WTC11 (cell line): ENCODE results near the gene ARSB.

Experiments
- ATF3 ChIP-seq: sonication (generic); formaldehyde crosslinking; conservative IDR thresholded peaks from 2 replicates; pipeline ENCODE4 v1.8.1; 2022; ENCODE audit warnings: mild to moderate bottlenecking, missing genetic modification reagents
- CTCF ChIP-seq: fragments of 200-600 bp; IDR thresholded peaks from 2 replicates; pipeline ENCODE4 v1.8.0; 2022; ENCODE audit warnings: antibody characterized with exemption
- ESRRA ChIP-seq: sonication (generic); formaldehyde crosslinking; IDR thresholded peaks from 2 replicates; pipeline ENCODE4 v1.8.1; 2022; ENCODE audit warnings: mild to moderate bottlenecking, missing genetic modification reagents, borderline replicate concordance
- FOXP4 ChIP-seq: sonication (generic); formaldehyde crosslinking; IDR thresholded peaks from 2 replicates; pipeline ENCODE4 v1.8.0; 2022; ENCODE audit warnings: mild to moderate bottlenecking, missing genetic modification reagents
- KAT7 ChIP-seq: sonication (generic); formaldehyde crosslinking; IDR thresholded peaks from 2 replicates; pipeline ENCODE4 v1.8.1; 2023; ENCODE audit warnings: missing genetic modification reagents, mild to moderate bottlenecking, borderline replicate concordance
- MAX ChIP-seq: sonication (generic); formaldehyde crosslinking; IDR thresholded peaks from 2 replicates; pipeline ENCODE4 v1.8.0; 2022; ENCODE audit warnings: mild to moderate bottlenecking, missing genetic modification reagents
- RELA ChIP-seq: sonication (generic); formaldehyde crosslinking; IDR thresholded peaks from 2 replicates; pipeline ENCODE4 v1.8.1; 2022; ENCODE audit warnings: missing genetic modification reagents, mild to moderate bottlenecking, borderline replicate concordance
- TEAD1 ChIP-seq: sonication (generic); formaldehyde crosslinking; IDR thresholded peaks from 2 replicates; pipeline ENCODE4 v1.8.0; 2022; ENCODE audit warnings: mild to moderate bottlenecking, missing genetic modification reagents
- USF1 ChIP-seq: sonication (generic); formaldehyde crosslinking; IDR thresholded peaks from 2 replicates; pipeline ENCODE4 v1.8.0; 2022; ENCODE audit warnings: mild to moderate bottlenecking, missing genetic modification reagents
- USF2 ChIP-seq: sonication (generic); formaldehyde crosslinking; IDR thresholded peaks from 2 replicates; pipeline ENCODE4 v1.8.1; 2023; ENCODE audit warnings: mild to moderate bottlenecking, missing genetic modification reagents, moderate library complexity

GRCh38 chr5:78830528-78831046, 154.5 kb downstream of the ARSB start:
- TF ChIP-seq USF2 (CRISPR knock-in tag) (no peak), MAX (no peak), ESRRA (CRISPR knock-in tag) (no peak), USF1 (no peak), RELA (CRISPR knock-in tag) (no peak), CTCF (no peak), FOXP4 (CRISPR knock-in tag) (no peak), ATF3 (CRISPR knock-in tag) (no peak), KAT7 (no peak), TEAD1 (CRISPR knock-in tag) (no peak)
